H1 (cell line): ENCODE data around the gene CEP72.

ENCODE experiments used
- ATF3 ChIP-seq: IDR thresholded peaks from 2 replicates; pipeline ENCODE4 v1.6.1; 2011; ENCODE audit warnings: low read depth, mild to moderate bottlenecking, low read length; ENCODE audit not compliant: insufficient read depth
- BRCA1 ChIP-seq: IDR thresholded peaks from 2 replicates; pipeline ENCODE4 v1.6.1; 2012; ENCODE audit warnings: low read depth, low read length, improper control_type of control experiment
- CEBPB ChIP-seq: IDR thresholded peaks from 2 replicates; pipeline ENCODE4 v1.6.1; 2012; ENCODE audit warnings: low read depth, low read length
- CREB1 ChIP-seq: IDR thresholded peaks from 2 replicates; pipeline ENCODE4 v1.6.1; 2012; ENCODE audit warnings: inconsistent platforms
- CTCF ChIP-seq, 3 experiments: IDR thresholded peaks; 1 replicate in 2 of 3; 2 replicates in 1 of 3; pipeline versions ENCODE4 v1.5.1 to v1.6.1; 2011; ENCODE audit warnings: low read length in 3 of 3, mild to moderate bottlenecking in 3 of 3, inconsistent platforms in 2 of 3, low read depth in 1 of 3, moderate library complexity in 1 of 3; ENCODE audit not compliant: insufficient read depth in 1 of 3; ENCODE audit errors: control extremely low read depth in 1 of 3
- EZH2 ChIP-seq: fragments of 200-600 bp; sonication (generic); IDR thresholded peaks from 2 replicates; pipeline ENCODE4 v1.7.1; 2012; ENCODE audit warnings: low read depth, mild to moderate bottlenecking, moderate library complexity, low read length, inconsistent platforms; ENCODE audit not compliant: severe bottlenecking
- POLR2A ChIP-seq, 2 experiments: IDR thresholded peaks; 1 replicate in 1 of 2; 2 replicates in 1 of 2; pipeline ENCODE4 v1.6.1; 2011; ENCODE audit warnings: low read depth in 2 of 2, low read length in 2 of 2, mild to moderate bottlenecking in 2 of 2; ENCODE audit errors: control extremely low read depth in 1 of 2
- POLR2AphosphoS5 ChIP-seq: IDR thresholded peaks from 2 replicates; pipeline ENCODE4 v1.6.1; 2011; ENCODE audit warnings: low read depth, low read length
- RFX5 ChIP-seq: IDR thresholded peaks from 2 replicates; pipeline ENCODE4 v1.6.1; 2011; ENCODE audit warnings: low read depth, low read length, improper control_type of control experiment, borderline replicate concordance
- SP1 ChIP-seq: IDR thresholded peaks from 2 replicates; pipeline ENCODE4 v1.6.1; 2011; ENCODE audit warnings: low read depth, low read length
- SRF ChIP-seq: IDR thresholded peaks from 2 replicates; pipeline ENCODE4 v1.6.1; 2011; ENCODE audit warnings: mild to moderate bottlenecking, low read depth, low read length, moderate library complexity
- YY1 ChIP-seq: IDR thresholded peaks from 2 replicates; pipeline ENCODE4 v1.6.1; 2011; ENCODE audit warnings: low read depth, mild to moderate bottlenecking, low read length
- TF ChIP-seq, protein P1 (sequence below): IDR thresholded peaks from 2 replicates; pipeline ENCODE4 v1.6.1; 2012; ENCODE audit warnings: inconsistent platforms

- TF ChIP-seq POLR2AphosphoS5 (no peak), ATF3 (no peak), YY1 (no peak), CTCF (IDR thresholded peaks at IDR 0.05; ENCODE audit: control extremely low read depth in 1 of 3, insufficient read depth in 1 of 3, low read depth in 1 of 3, low read length in 3 of 3) (no peak), POLR2A (IDR thresholded peaks at IDR 0.05; ENCODE audit: control extremely low read depth in 1 of 2, low read depth in 2 of 2, low read length in 2 of 2) (no peak), CREB1 (no peak), RFX5 (no peak), SP1 (no peak), SRF (no peak), EZH2 (no peak), BRCA1 (no peak), CEBPB (no peak)
- TF ChIP-seq, protein P1, sequence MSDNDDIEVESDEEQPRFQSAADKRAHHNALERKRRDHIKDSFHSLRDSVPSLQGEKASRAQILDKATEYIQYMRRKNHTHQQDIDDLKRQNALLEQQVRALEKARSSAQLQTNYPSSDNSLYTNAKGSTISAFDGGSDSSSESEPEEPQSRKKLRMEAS: no peak
Measured at GRCh38 chr5:577800-578199, 34.3 kb upstream of the CEP72 start.
